Activated naive CD4-positive, alpha-beta T cell treated with anti-CD3 and anti-CD28 coated beads, Interleukin-2, amount 50 U/mL, for 16 hours (primary cell): Measurements from ENCODE around the gene MANSC1.

ENCODE experiments used
- DNase-seq: peaks from one replicate; pipeline ENCODE4 v3.0.0-alpha.2; 2020

Gene MANSC1

DNA sequence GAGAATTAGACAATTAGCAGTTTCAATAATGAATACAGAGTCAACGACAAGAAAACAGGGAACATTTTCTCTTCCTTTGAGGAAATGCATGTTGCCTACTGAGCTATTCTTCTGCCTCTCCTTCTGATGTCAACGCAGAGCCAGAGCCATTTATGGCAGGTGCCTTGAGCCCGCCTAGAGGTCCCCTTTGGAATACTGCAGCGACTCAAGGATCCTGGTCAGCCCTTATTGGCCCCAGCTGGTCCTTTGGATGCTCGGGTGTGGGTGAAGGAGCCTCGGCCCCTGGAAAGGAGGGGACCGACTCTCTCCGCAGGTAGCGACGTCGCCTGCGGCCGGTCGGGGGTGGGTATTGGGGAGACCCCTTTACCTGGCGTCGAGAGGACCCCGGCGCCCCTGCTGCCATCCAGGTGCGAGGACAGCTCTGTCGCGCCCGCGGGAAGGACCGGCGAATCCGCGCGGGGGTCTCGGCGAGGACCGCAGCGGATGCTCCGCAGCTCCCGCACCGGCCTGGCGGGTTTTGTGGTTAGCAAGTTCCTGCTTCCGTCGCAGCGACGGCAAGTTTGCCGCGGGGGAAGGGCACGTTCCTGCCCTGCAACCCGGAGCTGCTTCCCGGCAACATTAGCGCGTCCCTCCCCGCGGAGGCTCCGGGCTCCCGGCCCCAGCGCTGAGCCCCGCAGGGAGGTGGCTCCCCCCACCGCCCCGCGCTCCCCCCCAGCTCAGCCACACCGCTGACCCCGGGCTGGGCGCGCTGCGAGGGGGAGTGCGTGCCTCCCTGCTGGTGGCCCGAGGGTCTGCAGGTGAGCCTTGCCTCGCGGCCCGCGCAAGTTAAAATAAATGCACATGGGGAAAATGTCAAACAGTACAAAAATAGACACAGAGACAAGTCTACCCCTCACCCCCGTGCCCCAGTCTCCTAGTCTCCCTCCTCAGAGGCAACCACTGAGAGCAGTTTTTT lies at the start of gene MANSC1:
Gene MANSC1, minus strand, starts transcription at position 532 of the 955 bp plus-strand sequence. CDS start 6,928 bp downstream, outside the sequence.
- DNase-seq = peak; percentile 57

DNA sequence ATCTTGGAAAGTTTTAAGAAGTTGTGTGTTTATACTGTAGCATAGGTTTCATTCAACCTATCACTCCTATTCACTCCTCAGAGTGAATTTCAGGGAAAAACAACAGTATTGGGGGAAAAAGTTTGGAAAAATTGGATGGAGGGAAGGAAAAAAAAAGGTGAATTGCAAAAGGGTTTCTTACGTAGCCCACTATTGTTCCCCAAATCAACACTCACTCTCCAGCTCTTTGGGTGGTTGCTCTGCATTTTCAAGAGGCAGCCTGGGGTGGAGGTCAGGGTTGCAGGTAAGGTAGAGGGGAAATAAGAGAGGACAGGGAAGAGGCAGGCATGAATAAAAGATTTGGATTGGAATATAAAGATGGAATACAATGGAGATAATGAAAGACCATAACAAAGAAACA lies 49.1 kb upstream of the MANSC1 start:
- DNase-seq = no peak

DNA sequence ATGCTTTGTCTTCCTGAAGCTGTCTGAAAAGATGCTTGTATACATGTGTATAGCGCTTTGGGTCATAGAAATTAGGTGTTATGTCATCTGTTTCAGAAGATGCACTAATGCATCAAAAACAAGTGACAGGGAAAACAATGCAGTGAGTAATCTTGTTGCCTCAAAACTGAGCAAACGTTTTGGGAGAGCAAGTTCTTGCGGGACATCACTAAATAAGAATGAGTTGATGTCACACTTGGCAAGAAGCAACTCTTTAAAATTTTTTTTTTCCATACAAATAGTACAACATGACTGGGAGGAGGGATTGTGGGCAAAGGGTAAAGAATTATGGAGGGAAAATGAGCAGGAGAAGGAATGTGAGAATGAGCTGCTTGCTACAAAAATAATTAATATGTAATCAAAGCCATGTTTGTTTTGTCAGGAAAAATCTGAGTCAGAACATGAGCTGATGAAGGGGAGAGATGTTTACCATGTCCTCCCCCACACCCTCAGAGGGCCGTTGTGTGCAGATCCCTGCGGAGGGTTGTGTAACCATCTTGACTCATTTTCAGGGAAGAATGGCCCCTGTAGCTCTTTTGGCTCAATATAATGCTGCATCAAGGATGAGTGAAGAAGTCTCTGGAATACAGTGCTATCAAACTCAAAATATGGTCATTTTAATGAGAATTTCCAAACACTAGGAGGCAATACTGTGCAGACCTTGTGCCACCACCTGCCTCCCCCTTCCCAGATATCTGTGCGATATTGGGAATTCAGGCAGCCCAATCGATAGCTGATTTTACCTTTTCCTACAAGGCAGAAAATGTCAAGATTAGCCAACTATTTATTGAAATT lies 48.2 kb upstream of the MANSC1 start:
- DNase-seq = no peak

DNA sequence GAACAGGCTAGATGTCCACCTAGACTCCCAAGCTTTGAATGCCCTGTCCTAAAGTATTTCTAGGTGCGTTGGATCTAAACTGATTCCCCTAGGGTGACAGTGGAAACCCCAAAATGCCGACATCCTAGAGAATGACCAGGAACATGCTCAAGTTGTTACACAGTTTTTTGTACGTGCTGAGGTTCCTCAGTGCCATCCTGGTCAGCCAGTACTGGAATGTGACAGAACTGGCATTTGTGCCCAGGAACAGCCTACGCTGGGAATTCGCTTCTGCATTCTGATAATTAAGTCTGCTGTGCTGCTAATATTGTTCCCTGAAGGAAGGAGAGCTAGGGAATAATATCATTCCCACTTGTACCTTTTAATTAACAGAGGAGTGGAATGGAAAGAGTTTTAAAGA lies 47.1 kb upstream of the MANSC1 start:
- no peak for DNase-seq

DNA sequence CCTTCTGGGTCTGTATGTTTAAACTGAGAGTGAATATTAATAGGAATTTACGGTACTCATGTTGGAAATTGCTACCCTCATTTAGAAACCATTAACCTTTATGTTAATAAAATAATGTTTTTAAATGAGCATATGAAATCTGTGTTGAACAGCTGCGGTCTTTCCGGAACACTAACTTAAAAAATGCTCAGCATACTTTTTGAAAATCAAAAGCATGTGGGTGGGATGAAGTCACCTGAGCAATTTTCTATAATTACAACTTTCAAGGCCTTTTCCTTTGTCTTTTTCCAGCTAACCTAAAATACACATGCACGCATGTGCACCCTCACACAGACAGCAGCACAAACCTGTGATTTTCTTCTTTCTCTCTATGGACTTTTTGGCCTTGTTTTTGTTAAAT lies 46.7 kb upstream of the MANSC1 start:
- no peak for DNase-seq

DNA sequence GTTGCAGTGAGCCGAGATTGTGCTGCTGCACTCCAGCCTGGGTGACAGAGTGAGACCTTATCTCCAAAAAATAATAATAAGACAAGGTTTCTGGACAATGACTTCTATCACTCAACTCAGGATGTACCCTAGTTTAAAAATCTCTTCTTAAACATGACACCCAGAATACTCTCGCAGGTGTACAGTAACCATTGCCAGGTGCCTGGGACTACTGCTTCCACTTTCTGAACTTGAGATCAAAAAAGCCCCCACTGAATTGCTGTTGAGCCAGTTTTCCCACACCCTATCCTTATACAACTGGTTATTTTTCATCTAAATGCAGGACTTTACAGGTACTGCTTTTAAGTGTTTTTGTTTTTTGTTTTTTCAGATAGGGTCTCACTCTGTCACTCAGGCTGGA lies 43.1 kb upstream of the MANSC1 start:
- DNase-seq = no peak

DNA sequence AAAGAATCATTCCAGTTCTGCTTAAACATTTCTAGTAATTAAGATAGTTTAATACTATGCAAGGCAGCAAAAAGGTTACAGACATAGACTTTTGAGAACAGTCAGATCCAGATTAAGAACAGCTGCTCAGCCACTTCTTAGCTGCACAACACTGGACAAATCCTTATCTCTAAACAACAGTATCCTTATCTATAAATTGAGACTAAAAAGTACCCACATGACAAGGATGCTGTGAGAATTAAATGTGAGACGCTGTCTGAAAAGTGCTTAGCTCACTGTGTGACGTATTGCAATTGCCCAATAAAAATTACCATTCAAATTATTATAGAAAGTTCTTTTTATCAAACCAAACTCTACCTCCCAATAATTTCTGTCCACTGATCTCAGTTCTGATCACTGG lies 42.4 kb upstream of the MANSC1 start:
- no peak for DNase-seq

DNA sequence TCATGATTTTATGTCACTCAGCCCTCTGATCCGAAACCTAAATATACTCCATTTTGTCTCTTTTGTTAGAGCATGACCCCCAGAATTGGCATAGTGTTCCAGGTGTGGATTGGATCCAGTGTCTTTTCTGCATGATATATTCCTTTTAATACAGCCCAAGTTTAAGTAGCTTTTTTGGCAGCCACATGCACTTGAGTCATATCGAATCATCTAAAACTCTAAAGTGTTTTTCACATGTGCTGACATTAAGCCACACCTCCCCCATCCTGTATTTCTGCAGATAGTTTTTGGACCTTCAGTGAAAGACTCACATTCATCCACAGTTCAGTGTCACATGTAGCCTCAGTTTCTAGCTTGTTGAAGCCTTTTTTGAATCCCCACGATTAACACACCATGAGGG lies 37.5 kb upstream of the MANSC1 start:
- no peak for DNase-seq

DNA sequence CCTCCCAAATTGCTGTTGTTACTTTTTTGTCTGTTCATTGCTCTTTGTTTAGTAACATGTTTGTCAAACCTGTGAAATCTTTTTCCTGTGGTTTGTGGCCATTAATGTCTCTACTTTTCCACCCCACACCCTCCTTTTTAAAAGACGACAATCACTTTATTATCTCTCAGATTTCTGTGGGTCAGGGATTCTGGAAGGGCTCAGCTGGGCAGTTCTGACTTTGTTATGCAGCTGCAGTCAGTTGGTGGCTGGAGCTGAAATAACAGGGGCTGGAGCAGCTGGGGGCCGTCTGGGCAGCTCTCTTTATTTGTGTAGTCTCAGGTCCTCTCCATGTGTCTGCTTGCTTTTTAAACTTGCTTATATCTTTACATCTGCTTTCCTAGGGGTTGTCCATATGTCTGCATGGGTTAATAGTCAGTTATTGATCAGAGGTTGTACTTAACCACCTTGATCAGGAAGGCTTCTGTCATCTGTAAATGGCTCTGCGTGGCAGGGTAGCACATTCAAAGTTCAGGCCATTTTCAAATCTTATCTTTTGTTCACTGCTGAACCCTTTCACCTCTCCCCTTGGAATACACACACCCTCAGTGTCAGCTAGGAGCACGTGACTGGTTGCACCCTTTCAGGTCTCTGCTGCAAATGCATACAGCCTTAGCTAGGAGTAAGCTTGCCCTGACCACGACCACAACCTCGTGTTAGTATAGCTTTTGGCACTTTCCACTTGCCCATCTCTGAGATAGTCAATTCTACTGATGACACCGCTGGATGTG lies 34.7 kb upstream of the MANSC1 start:
- no peak for DNase-seq

DNA sequence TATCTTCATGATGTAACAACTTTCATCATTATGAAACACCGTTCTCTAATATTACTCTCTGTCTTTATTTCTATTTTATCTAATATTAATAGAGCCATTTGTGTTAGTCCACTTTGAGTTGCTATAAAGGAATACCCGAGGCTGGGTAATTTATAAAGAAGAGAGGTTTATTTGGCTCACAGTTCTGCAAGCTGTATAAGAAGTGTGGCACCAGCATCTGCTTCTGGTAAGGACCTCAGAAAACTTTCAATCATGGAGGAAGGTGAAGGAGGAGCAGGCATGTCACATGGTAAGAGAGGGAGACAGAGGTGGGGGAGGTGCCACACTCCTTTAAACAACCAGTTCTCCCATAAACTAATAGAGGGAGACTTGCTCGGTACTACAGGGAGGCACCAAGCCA lies 31.9 kb upstream of the MANSC1 start:
- DNase-seq = no peak

DNA sequence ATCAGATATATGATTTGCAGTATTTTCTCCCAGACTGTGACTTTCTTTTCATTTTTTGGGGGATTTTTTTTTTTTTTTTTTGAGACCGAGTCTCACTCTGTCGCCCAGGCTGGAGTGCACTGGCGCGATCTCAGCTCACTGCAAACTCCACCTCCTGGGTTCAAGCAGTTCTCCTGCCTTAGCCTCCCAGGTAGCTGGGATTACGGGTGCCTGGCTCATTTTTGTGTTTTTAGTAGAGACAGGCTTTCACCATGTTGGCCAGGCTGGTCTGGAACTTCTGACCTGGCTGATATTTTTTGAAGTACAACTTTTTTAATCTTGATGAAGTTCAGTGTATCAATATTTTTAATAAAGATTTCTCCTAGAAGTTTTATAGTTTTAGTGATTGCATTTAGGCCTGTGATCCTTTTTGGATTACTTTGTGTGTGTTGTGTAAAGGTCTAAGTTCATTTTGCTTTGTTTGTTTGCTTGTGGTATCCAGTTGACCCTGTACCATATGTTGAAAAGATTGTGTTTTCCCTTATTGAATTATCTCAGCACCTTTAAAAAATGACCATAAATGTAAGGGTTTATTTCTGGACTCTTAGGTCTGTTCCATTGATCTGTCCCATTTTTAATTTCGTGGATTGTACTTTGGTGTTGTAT lies 31.0 kb upstream of the MANSC1 start:
- DNase-seq = no peak

DNA sequence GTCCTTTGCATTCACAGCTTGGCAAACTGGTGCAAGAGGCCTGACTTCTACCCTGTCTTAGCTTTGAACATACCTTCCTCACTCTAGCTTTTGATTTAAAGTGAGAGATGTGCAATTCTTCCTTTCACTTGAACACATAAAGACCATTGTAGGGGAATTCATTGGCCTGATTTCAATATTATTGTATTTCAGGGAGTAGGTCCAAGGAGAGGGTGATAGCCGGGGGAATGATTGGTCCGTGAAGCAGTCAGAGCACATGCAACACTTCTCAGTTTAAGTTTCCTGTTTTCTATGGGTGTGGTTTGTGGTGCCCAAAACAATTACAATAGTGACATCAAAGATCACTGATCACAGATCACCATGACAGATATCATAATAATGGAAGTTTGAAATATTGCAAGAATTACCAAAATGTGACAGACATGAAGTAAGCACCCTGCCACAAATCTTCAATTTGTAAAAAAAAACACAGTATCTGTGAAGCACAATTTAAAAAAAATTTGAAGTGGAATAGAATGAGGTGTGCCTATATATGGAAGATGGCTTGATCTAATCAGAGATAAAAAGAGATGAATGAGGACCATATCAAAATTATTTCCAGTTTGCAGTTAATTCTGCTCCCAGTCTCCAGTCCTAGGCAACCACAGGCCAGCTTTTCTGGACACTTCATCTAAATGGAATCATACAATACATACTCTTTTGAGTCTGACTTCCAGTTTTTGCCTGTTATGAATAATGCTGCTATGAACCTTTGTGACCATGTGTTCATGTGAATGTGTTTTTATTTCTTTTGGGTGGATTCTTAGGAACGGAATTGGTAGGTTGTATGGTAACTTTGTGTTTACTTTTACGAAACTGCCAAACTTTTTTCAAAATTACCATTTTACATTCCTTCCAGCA lies 30.0 kb upstream of the MANSC1 start:
- no peak for DNase-seq

DNA sequence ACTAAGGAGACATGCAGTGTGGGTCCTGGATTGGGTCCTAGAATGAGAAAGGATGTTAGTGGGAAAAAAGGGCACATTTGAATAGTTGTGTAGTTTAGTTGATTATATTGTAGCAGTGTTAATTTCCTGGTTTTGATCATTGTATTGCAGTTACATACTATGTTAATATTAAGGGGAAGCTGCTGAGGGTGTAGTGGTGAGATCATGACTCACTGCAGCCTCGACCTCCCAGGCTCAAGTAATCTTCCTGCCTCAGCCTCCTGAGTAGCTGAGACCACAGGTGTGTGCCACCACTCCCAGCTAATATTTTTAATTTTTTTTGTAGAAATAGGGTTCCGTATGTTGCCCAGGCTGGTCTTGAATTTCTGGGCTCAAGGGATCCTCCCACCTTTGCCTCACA lies 28.6 kb upstream of the MANSC1 start:
- no peak for DNase-seq

DNA sequence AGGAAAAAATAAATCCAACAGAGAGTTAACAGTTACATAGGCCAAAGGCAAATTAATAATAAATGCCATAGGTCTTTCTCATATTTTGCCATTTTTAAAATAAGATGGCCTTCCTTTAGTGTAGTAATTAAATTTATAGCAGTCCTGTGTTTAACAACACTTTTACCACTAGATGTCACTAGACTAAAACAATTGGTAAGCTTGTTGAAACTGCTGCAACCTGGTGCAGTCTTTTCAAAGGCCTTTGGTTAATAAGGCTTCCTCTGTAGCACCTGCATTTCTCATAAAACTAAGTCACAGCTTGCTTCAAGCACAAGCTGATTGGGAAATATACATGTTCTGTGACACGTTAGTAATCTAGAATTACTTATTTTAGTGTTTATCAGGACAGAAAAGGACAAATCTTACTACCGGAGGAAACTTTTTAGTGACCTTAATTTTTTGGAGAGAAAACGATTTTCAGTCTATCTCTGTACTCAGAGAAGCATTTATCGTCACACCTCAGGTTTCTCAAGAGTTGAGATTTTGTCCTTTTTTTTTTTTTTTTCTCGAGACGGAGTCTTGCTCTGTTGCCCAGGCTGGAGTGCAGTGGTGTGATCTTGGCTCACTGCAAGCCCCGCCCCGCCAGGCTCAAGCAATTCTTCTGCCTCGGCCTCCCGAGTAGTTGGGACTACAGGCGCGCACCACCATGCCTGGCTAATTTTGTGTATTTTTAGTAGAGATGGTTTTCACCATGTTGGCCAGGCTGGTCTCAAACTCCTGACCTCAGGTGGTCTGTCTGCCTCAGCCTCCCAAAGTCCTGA lies 26.8 kb upstream of the MANSC1 start:
- no peak for DNase-seq

DNA sequence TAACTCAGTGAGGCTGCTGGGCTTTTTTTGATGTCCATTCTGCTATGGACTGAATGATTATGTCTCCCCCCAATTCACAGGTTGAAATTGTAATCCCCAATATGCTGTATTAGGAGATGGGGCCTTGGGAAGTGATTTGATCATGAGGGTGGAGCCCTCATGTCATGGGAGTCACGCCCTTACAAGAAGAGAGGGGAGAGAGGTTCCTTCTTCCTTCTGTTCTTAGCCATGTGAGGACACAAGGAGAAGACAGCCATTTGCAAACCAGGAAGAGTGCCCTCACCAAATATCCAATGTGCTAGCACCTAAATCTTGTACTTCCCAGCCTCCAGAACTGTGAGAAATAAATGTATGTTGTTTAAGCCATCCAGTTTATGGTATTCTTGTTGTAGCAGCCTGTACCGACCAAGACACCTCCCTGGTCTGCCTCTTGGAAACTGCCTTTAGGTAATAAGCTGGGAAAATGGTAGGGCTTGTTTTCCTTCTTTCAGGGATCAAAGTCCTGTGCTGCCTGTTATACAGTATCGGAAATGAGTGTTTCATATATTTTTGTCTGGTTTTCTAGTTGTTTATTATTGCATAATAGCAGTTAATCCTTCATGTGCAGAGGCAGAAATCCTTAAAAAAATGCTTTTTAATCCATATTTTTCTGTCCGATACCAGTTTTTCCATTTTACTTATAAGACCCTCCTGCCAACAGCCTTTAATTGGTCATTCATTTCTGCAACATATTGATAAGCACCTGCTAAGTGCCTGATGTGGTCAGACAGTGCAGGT lies 23.1 kb upstream of the MANSC1 start:
- no peak for DNase-seq

DNA sequence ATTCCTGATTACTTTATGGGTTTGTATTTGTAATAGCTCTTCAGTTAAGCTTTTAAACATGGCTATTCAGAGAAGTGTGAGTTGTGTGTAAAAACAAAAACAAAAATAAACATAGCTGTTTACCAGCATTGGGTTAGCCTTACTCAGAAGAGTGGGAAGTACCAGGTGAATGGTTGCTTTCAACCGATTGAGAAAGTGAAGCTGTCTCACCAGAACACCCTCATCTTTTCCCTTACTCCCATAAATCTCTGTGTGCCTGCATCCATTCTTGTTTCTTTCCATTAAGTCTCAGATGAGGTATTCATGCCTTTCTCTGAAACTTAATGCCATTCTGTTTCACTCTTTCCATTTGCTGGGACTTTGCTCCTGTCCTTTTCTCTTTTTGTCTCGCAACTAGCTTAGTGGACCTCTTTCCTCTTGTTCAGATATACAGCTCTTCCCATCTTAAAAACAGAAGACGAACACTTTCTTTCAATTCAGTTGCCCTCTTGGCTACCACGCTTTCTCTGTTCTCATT lies 17.5 kb upstream of the MANSC1 start:
- DNase-seq = no peak

DNA sequence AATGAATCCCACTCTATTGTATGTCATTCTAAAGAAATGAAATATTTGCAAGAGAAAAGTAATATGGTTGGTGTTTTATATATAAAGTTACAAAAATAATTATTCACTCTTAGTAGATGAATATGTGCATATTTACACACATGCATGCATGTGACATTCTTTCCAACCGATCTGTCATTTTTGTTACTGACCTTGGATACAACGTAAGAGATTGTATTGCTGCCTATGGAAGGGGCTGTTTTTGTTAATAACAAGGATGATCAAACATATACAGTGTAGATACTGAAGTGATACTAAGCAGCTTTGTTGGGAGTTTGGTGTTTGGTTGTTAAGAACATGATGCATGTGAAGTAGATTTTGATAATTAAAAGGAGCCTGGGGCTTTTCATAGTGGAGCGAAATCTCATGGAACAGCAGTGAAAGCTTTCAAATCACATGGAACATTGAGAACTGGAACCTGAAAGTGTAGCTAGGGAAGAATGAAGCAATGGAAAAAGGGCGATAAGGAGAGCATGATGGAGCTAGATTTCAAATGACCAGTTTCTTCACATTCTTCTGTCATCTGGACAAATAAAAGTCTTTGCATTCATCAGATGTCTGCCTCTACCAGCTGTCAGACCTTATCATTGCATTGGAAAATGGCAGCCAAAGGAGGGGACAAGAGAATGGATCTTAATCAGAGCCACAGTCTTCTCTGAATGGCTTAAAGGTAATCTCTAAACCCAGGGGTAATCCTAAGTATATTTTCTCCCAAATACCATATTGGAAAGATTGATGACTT lies 16.8 kb upstream of the MANSC1 start:
- no peak for DNase-seq

DNA sequence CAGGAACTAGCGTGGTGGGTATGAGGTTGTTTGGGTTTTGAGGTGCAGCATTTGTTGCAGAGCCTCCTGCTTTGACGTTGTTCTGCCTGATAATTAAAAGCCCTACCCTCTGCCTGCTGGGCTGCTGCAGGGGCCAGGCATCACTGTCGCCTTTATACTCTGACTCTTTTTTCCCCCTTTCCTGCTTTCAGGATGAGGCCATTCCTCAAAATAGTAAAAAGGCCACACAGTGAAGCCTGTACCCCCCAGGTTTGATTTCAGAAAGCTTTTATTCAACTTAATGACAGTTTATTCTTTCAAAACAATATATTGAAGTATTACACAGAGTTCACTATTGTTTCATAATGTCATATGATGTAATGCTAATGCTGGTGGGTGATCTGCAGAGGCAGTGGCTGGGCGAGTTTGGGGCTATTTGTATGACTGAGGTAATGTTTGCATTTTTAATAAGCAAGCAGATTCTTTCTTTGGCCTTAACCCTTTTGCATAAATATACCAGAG lies 15.9 kb upstream of the MANSC1 start:
- DNase-seq = no peak

DNA sequence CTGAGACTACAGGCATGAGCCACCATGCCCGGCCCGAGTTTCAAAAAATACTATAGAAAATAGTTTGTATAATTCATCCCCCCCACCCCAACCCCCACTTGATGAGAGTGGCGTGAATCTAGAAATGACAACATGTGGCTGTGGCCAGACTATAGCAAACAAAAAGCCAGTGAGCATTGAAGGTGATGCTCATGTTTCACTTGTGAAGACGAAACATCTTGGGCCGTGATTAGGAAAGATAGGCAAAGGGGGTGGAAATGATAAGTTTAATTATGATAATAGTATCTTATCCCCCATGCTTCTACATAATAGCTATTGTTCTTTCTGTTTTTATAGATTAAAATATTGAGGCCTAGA lies 15.4 kb upstream of the MANSC1 start:
- DNase-seq = no peak
